ENCODE data around the gene EMC1.
"Not testable (repeated sequence)": the region's sequence is repeated elsewhere in the genome, so short reads cannot be mapped to it uniquely, and the experiment has no call there.

The EMC1 gene

GRCh38 chr1:19186001-19186400 lies 65.3 kb downstream of the EMC1 start:
- DNase-seq = no peak

- DNase-seq = no peak
Observed at GRCh38 chr1:19182223-19182622, 69.1 kb downstream of the EMC1 start.

DNA sequence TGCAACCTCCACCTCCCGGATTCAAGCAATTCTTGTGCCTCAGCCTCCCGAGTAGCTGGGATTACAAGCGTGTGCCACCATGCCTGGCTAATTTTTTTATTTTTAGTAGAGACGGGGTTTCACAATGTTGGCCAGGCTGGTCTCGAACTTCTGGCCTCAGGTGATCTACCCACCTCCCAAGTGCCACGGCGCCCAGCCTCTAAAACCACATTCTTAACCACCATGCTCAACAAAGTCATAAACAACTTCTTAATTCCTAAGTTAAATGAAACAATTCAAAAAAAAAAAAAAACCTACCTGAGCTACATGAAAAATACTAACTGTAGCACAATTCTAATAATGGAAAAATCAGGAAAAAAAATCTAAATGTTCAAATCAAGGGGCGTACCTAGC lies 71.1 kb downstream of the EMC1 start:
- DNase-seq = not testable (repeated sequence)

DNA sequence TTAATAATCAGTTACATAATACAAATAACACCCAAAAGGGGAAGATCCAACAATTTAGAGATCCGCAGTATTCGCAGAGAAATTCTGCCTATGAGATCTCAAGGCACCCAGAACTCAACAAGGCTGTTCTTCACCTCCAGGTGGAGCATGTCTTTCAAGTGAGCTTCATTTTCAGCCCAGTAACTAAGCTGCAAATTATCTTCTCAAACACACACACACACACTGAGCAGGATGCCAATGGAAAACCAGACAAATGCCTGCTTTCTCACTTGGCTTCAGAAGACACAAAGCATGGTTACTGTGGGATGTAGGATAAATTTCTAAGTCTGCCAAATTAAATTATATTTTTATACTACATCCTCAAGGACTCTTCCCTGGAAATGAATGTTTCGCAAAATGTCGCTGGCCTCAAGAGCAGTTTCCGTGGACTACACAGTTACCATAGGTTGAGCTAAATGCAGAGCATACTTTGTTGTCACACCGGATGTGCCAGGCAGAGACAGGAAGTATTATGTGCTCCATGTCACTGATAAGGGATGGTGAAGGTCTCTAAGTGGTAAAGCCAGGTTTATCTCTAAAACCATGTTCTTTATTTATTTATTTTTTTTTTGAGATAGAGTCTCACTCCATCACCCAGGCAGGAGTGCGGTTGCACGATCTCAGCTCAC lies 71.6 kb downstream of the EMC1 start:
- no peak for DNase-seq

GRCh38 chr1:19178734-19179398 lies 72.5 kb downstream of the EMC1 start:
- no peak for DNase-seq

- no peak for DNase-seq
Observed at GRCh38 chr1:19177811-19178210, 73.5 kb downstream of the EMC1 start.

GRCh38 chr1:19169642-19170041 lies 81.7 kb downstream of the EMC1 start:
- no peak for DNase-seq

GRCh38 chr1:19167140-19167539 lies 84.2 kb downstream of the EMC1 start:
- DNase-seq = no peak

DNA sequence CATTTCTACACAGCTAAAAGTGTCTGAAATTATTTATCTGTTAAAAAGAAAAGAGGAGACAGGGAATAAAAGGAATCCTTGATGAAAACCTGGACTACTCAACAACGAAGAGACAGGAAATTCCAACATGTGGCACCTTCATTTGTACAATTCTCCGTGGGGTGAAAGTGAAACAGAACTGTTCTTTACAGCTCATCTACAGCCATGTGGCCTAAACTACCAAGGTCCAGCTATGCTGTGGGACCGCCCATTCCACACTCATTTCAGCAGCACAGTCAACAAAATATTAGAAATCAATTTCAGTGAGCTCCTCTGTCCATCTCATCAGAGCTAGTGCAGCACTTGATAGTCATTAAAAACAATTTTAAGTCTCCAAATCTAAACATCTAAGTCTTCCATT lies 85.3 kb downstream of the EMC1 start:
- DNase-seq = no peak
